CD4-positive, alpha-beta T cell (primary cell): ENCODE results near the gene ANTXR1. TPM values are rescaled to one million over a fixed set of nuclear protein-coding genes. Genes with fewer than 3 reads are reported as not detected.

ENCODE experiments used
- ATAC-seq: fragments of 200-7000 bp; cut with Tn5 transposase; one replicate; pipeline ENCODE4 v1.10.0; 2022; ENCODE audit warnings: mild to moderate bottlenecking; ENCODE audit not compliant: poor library complexity
- CTCF ChIA-PET: fragments of 350-600 bp; sonication (Branson Sonifier 250); formaldehyde crosslinking; loops from one replicate; lab custom pipeline; 2021; ENCODE audit warnings: antibody characterized with exemption, inconsistent platforms; lab: Charles Lee
- POLR2A ChIA-PET: fragments of 350-600 bp; sonication (Branson Sonifier 250); formaldehyde crosslinking; loops from one replicate; lab custom pipeline; 2021; ENCODE audit warnings: antibody characterized with exemption, inconsistent platforms; lab: Charles Lee
- DNase-seq, 14 experiments: peaks; one replicate each; pipeline ENCODE4 v3.0.0-alpha.2; 2013 to 2020; ENCODE audit warnings: mixed read lengths in 2 of 14
- H3K27ac ChIP-seq, 2 donors: one replicate each; pipeline versions ENCODE4 v1.5.1 to v1.7.0; 2013; ENCODE audit warnings: low read length in 2 of 2, low read depth in 1 of 2, mild to moderate bottlenecking in 1 of 2
- H3K27me3 ChIP-seq, 2 experiments: 1 replicate in 1 of 2; 2 replicates in 1 of 2; pipeline versions ENCODE4 v1.6.1 to v1.7.0; 2013; ENCODE audit warnings: low read length in 2 of 2, control low read depth in 1 of 2, mild to moderate bottlenecking in 1 of 2, moderate library complexity in 1 of 2; ENCODE audit not compliant: insufficient read depth in 2 of 2, control insufficient read depth in 1 of 2
- H3K36me3 ChIP-seq: one replicate; pipeline ENCODE4 v1.6.1; 2013; ENCODE audit warnings: low read length, control low read depth; ENCODE audit not compliant: insufficient read depth
- H3K4me1 ChIP-seq: one replicate; pipeline ENCODE4 v1.6.1; 2013; ENCODE audit warnings: low read length, control low read depth; ENCODE audit not compliant: insufficient read depth
- H3K4me3 ChIP-seq: one replicate; pipeline ENCODE4 v1.5.1; 2013; ENCODE audit warnings: mild to moderate bottlenecking, low read length, moderate library complexity
- H3K9me3 ChIP-seq, 2 experiments: 1 replicate in 1 of 2; 2 replicates in 1 of 2; pipeline versions ENCODE4 v1.6.1 to v1.7.0; 2013; ENCODE audit warnings: low read length in 2 of 2, mild to moderate bottlenecking in 2 of 2, control low read depth in 1 of 2, moderate library complexity in 1 of 2; ENCODE audit not compliant: control insufficient read depth in 1 of 2, insufficient read depth in 1 of 2
- H3K27ac Mint-ChIP-seq: one replicate; pipeline ENCODE4 v1.8.0; 2020; ENCODE audit warnings: mixed read lengths
- H3K27me3 Mint-ChIP-seq: one replicate; pipeline ENCODE4 v1.8.0; 2021; ENCODE audit warnings: mixed read lengths
- H3K36me3 Mint-ChIP-seq: one replicate; pipeline ENCODE4 v1.8.0; 2021; ENCODE audit warnings: low read depth, mixed read lengths
- H3K4me1 Mint-ChIP-seq: one replicate; pipeline ENCODE4 v1.8.0; 2021; ENCODE audit warnings: low read depth, mixed read lengths
- H3K4me3 Mint-ChIP-seq: one replicate; pipeline ENCODE4 v1.8.0; 2020; ENCODE audit warnings: mild to moderate bottlenecking, mixed read lengths
- H3K9me3 Mint-ChIP-seq: one replicate; pipeline ENCODE4 v1.8.0; 2020; ENCODE audit warnings: mixed read lengths
- intact Hi-C, 2 experiments: fragments of 100-400 bp; cut with DNase I in 1 of 2; cut with micrococcal nuclease in 1 of 2; formaldehyde crosslinking; loops; one replicate each; pipeline versions ENCODE4 v1.15.1 to v1.9.0; 2023 to 2025; cut with DNase I, micrococcal nuclease
- total RNA-seq, 174 experiments: library from RNA in 2 of 174; stranded (reverse) in 2 of 174; gene quantifications; one replicate each; pipeline ENCODE4 v1.2.3 and lab custom pipeline; 2021 to 2026
- TF ChIP-seq, protein P1 (sequence below): fragments of 200-600 bp; IDR thresholded peaks from one replicate; pipeline ENCODE4 v1.8.0; 2022; ENCODE audit warnings: antibody characterized with exemption, mild to moderate bottlenecking

ANTXR1 gene
- total RNA-seq, 2 experiments from 2014 or later, result not detected

DNA sequence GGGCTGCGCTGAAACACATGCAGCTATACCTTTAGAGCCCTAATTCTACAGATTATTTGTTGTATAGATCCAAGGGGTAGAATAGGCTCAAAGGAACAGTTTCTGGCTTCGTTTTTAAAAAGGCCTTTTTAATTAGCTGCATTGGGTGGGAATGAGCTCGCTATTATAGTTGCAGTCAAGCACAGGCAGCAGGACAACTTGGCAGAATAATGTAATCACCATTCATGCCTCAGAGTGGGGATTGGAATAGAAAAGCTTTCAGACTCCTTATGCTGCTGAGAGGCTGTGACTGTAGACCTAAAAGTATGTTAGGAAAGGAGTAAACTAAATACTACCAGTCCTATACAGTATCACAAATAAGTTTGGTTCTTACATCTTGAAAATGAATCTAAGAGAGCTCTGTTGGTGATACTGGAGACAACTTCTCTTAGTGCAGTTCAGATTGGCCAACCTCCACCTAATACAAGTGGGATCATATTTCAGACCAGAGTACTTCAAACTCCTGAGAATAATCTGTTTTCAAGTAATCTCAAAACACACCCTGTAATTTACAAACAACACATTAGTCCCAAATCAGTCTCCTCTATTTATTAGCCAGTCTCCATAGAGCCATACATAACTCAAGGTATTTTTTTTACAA, 121.4 kb downstream of the ANTXR1 start:
- DNase-seq (no peak), ATAC-seq (no peak)
- H3K4me1 ChIP-seq, result no peaks in the 10 kb centered on the region
- H3K9me3 ChIP-seq, result no peaks in the 10 kb centered on the region
- CTCF ChIA-PET, result no interaction called here
- H3K4me3 Mint-ChIP-seq, result no peak overlapping the region
- H3K4me3 ChIP-seq, result no peak overlapping the region
- H3K27me3 Mint-ChIP-seq, result peaks cover 17% of the 10 kb centered on the region
- H3K27me3 ChIP-seq, result peaks cover 0 to 5% of the 10 kb centered on the region in 2 experiments
- TF ChIP-seq, protein P1, sequence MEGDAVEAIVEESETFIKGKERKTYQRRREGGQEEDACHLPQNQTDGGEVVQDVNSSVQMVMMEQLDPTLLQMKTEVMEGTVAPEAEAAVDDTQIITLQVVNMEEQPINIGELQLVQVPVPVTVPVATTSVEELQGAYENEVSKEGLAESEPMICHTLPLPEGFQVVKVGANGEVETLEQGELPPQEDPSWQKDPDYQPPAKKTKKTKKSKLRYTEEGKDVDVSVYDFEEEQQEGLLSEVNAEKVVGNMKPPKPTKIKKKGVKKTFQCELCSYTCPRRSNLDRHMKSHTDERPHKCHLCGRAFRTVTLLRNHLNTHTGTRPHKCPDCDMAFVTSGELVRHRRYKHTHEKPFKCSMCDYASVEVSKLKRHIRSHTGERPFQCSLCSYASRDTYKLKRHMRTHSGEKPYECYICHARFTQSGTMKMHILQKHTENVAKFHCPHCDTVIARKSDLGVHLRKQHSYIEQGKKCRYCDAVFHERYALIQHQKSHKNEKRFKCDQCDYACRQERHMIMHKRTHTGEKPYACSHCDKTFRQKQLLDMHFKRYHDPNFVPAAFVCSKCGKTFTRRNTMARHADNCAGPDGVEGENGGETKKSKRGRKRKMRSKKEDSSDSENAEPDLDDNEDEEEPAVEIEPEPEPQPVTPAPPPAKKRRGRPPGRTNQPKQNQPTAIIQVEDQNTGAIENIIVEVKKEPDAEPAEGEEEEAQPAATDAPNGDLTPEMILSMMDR, result no peak
- H3K9me3 Mint-ChIP-seq, result no peaks in the 10 kb centered on the region
- POLR2A ChIA-PET, result no interaction called here
- no peaks in the 10 kb centered on the region for H3K36me3 Mint-ChIP-seq
- H3K27ac Mint-ChIP-seq, result no peak overlapping the region
- intact Hi-C loops, result no loop called here
- H3K27ac ChIP-seq, result no peak overlapping the region
- H3K4me1 Mint-ChIP-seq, result no peaks in the 10 kb centered on the region
- no peaks in the 10 kb centered on the region for H3K36me3 ChIP-seq

DNA sequence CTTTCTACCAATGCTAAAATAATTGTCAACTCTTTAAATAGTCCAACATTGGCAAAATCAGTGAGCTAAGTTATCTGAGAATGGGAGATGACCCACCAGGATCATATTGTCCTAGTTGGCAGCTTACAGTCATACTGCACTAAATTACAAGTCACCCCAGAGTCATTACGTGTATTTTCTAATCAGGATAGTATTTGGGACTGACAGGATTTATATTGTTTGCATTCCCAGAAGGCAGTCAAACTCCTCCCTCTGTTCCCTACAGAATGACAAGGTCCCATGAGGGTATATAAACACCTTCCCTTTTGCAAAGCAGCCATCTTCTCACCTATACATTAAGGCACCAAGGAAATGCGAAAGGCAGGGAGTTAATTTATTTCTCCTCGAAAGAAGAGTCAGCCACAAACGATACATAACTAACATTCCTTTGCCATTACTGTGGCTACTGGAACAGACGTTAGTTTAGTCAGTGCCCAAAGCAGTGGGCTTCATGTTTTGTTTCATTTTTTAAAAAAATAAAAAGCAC, 125.3 kb downstream of the ANTXR1 start:
- no peaks in the 10 kb centered on the region for H3K36me3 ChIP-seq
- H3K9me3 ChIP-seq, result no peaks in the 10 kb centered on the region
- H3K4me1 ChIP-seq, result no peaks in the 10 kb centered on the region
- no peak overlapping the region for H3K27ac ChIP-seq
- Mint-ChIP-seq H3K4me3 (no peak overlapping the region), H3K4me1 (no peaks in the 10 kb centered on the region), H3K36me3 (no peaks in the 10 kb centered on the region), H3K27ac (no peak overlapping the region), H3K9me3 (no peaks in the 10 kb centered on the region), H3K27me3 (peaks cover 10% of the 10 kb centered on the region)
- no peak for DNase-seq
- H3K4me3 ChIP-seq, result no peak overlapping the region
- intact Hi-C loops, result no loop called here
- ATAC-seq, result no peak
- H3K27me3 ChIP-seq, result peaks cover 0 to 7% of the 10 kb centered on the region in 2 experiments
- POLR2A ChIA-PET, result no interaction called here
- CTCF ChIA-PET, result no interaction called here
- TF ChIP-seq, protein P1, result no peak

DNA sequence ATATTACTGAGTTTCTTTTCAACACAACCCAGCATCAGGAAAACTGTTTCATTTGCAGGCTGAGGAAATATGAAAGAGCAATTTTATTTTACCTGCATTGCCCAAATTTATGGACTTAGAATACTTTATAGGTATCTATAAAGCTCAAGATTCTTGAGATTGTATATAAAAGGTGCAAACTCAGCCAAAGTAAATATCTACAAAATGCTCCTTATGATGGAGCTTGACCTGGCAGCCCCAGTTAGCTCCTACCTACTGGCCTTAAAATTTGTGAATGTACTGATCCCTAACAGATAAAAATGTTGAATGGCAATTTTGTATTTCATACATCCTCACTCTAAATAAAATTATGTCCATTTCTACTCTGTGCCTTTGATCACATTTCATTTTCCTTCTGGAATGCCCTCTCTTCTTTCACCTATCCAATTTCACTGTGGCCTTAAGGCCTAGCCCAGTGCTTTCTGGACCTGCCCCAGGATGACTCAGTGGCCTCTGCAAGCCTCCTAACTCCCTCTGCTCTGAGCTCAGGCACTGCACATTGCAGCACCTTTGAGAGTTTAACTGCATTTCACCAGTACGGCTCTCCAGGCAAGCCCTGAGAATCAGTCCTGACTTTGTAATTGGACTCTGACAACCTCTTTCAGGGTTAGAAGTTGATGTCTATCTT, 125.9 kb downstream of the ANTXR1 start:
- Histone ChIP-seq H3K9me3 (no peaks in the 10 kb centered on the region), H3K4me3 (no peak overlapping the region), H3K27me3 (peaks cover 0 to 4% of the 10 kb centered on the region in 2 experiments), H3K4me1 (no peaks in the 10 kb centered on the region), H3K27ac (no peak overlapping the region), H3K36me3 (no peaks in the 10 kb centered on the region)
- POLR2A ChIA-PET, result no interaction called here
- DNase-seq, result no peak
- Mint-ChIP-seq H3K36me3 (no peaks in the 10 kb centered on the region), H3K9me3 (no peaks in the 10 kb centered on the region), H3K4me3 (no peak overlapping the region), H3K27ac (no peak overlapping the region), H3K4me1 (no peaks in the 10 kb centered on the region), H3K27me3 (peaks cover 6% of the 10 kb centered on the region)
- intact Hi-C loops, result no loop called here
- CTCF ChIA-PET, result no interaction called here
- TF ChIP-seq, protein P1, result no peak
- ATAC-seq, result no peak
